22Rv1 (cell line): ENCODE results near the gene RBM45.
"Not testable (repeated sequence)": the region's sequence is repeated elsewhere in the genome, so short reads cannot be mapped to it uniquely, and the experiment has no call there.

Source experiments
- H3K27ac ChIP-seq: fragments of 450-650 bp; 2 replicates; pipeline ENCODE4 v1.5.1; 2017
- CTCF ChIP-seq: fragments of 450-650 bp; IDR thresholded peaks from 2 replicates; pipeline ENCODE4 v1.5.1; 2017; ENCODE audit warnings: mild to moderate bottlenecking
- ZFX ChIP-seq: fragments of 450-650 bp; IDR thresholded peaks from 2 replicates; pipeline ENCODE4 v1.6.1; 2017; ENCODE audit warnings: antibody characterized with exemption, borderline replicate concordance

Gene RBM45

GRCh38 chr2:178072000-178072382 is 40.2 kb upstream of the RBM45 start:
- H3K27ac ChIP-seq = peak overlapping the region; percentile 68

DNA sequence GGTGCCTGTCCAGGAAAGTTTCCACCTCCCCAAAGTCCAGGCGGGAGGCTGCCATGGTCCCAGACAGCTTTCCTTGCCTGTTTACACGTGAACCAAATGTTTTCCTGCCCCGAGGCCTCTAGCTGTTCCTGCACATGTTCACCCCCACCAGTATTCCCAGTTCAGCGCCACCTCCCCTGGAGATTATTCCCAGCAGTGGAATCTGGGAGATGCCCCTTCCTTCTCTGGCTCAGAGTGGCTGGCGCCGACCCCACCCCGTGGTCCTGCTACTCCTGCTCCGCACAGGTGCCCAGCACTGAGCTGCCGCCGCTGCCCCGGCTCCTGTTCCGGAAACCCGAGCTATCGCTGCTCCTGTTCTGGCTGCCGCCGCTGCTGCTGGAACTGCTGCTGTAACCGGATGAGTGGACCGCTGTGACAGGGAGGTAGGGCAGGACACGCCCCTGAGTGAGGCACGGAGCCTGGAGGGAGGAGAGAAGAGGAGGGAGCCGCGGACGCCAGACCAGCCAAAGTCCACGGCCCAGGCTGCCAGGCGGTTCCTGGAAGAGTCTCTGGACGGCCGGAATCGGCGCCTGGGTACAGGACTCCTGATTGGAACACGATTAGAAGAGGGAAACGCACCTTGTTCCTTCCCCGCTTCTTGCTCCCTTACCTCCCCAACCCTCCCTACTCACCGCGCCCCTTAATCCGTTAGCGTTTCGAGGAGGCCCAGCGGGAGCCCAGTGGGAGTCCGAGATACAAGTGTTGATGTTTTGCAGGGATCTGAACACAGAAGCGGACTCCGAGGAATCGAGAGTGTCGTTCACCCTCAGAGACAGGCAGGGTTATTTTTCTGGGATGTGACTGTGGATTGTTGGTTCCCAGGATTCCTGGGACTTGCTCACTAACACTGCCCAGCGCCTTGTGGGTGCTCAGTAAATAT is 39.6 kb upstream of the RBM45 start, which contains the start of gene PDE11A:
TSS of gene PDE11A (minus strand) at position 395 of the 919 bp plus-strand sequence. CDS start at position 55, 340 bp downstream.
- H3K27ac ChIP-seq = peak within 1 kb of the TSS; percentile 68
- TF ChIP-seq CTCF = no peak
- no peak for TF ChIP-seq ZFX

More at GRCh38 chr2:178072000-178072382, 40.2 kb upstream of the RBM45 start:
- TF ChIP-seq CTCF (no peak), ZFX (no peak)

DNA sequence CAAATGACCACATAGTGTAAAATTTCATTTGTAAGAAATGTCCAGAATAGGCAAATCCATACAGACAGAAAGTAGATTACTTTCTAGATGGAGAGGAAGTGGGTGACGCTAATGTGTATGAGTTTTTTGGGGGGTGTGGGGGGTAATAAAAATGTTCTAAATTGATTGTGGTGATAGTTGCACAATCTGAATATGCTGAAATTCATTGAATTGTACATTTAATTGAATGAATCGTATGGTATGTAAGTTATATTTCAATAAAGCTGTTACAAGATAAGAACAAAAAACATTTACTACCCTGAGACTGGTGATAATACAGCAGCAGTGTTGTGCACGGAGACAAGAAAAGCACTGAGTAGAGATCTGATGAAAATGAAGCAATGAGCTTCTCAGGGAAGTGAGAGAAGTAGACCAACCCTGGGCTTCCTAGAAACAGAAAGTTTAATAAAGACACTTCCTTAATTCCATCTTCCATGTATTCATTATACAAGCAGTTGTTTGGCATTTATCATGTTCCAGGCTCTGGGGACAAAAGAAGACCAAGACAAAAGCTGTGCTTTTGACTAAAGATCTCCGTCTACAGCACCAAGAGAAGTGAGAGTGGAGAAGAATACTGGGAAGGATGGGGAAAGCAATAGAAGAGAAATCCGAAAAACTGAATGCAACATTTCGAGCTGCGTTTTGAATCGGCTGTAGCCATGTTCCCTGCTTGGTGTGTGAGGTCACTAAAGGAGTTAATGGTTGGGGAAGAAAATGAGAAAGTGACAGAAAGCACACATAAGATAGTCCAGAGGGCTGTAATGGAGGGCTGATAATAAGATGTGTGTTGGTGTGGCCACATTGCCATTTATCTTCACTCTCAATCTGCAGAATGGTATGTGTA is 37.9 kb upstream of the RBM45 start:
- H3K27ac ChIP-seq = no peak overlapping the region
- TF ChIP-seq ZFX (no peak), CTCF (no peak)

- H3K27ac ChIP-seq = no peak overlapping the region
Measured at GRCh38 chr2:178075006-178075326, 37.3 kb upstream of the RBM45 start.

DNA sequence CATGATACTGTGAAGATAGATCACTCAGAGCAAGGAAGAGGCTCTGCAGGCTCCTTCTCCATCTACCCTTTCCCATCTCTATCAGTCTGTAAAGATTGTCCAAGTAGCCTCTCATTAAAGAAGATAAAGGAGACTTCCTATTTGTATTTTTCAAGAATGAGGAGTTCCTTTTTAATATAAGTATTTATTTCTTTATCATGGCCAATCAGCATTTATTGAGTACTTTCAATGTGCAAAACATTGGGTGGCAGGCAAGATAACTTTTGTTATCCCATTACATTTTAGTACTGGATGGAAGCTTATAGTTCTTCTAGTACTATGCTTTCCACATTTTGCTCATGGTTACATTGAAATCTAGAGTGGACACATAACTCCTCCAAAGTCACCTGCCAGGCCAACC is 36.1 kb upstream of the RBM45 start:
- TF ChIP-seq ZFX (no peak), CTCF (no peak)
- no peak overlapping the region for H3K27ac ChIP-seq

More at GRCh38 chr2:178075006-178075326, 37.3 kb upstream of the RBM45 start:
- TF ChIP-seq CTCF (no peak), ZFX (no peak)

DNA sequence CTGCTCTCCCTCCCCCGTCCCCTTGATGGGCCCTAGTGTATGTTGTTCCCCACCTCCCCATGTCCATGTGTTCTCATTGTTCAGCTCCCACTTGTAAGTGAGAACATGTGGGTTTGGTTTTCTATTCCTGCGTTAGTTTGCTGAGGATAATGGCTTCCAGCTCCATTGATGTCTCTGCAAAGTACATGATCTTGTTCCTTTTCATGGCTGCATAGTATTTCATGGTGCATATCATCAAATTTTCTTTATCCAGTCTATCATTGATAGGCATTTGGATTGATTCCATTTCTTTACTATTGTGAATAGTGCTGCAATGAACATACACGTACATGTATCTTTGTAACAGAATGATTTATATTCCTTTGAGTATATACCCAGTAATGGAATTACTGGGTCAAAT is 33.0 kb upstream of the RBM45 start:
- not testable (repeated sequence) for H3K27ac ChIP-seq

GRCh38 chr2:178082408-178083045 is 29.7 kb upstream of the RBM45 start:
- TF ChIP-seq CTCF (no peak), ZFX (no peak)

More at GRCh38 chr2:178082408-178083045, 29.7 kb upstream of the RBM45 start:
- H3K27ac ChIP-seq = no peak overlapping the region
